B cell (primary cell): ENCODE results near the gene CFD. TPM values are rescaled to one million over a fixed set of nuclear protein-coding genes. Genes with fewer than 3 reads are reported as not detected.

Experiments used
- ATAC-seq: fragments of 200-7000 bp; cut with Tn5 transposase; one replicate; pipeline ENCODE4 v1.10.0; 2021; ENCODE audit warnings: low read depth, mild to moderate bottlenecking, moderate number of reproducible peaks, moderate library complexity
- CTCF ChIA-PET: fragments of 350-600 bp; sonication (Branson Sonifier 250); formaldehyde crosslinking; loops from one replicate; lab custom pipeline; 2021; ENCODE audit warnings: antibody characterized with exemption, inconsistent platforms; lab: Charles Lee
- POLR2A ChIA-PET: fragments of 350-600 bp; sonication (Branson Sonifier 250); formaldehyde crosslinking; loops from one replicate; lab custom pipeline; 2021; ENCODE audit warnings: antibody characterized with exemption; lab: Charles Lee
- DNase-seq: peaks from one replicate; pipeline ENCODE4 v3.0.0; 2013
- H2AFZ ChIP-seq: 2 replicates; pipeline ENCODE4 v1.6.1; 2012; ENCODE audit warnings: mild to moderate bottlenecking, low read depth, low read length; ENCODE audit not compliant: insufficient read depth, poor library complexity, severe bottlenecking
- H3K27ac ChIP-seq, 2 donors: 1 replicate in 1 of 2; 2 replicates in 1 of 2; pipeline ENCODE4 v1.5.1; 2012 to 2013; ENCODE audit warnings: low read length in 2 of 2, mild to moderate bottlenecking in 2 of 2, moderate library complexity in 1 of 2
- H3K27me3 ChIP-seq, 4 experiments: fragments of 200-600 bp in 1 of 4; sonication (generic) in 1 of 4; replicated peaks in 1 of 4; 1 replicate in 2 of 4; 2 replicates in 2 of 4; pipeline versions ENCODE4 v1.6.1 to v1.7.0; 2013 to 2016; ENCODE audit warnings: low read length in 3 of 4, mild to moderate bottlenecking in 2 of 4, mixed read lengths in 1 of 4, moderate library complexity in 1 of 4; ENCODE audit not compliant: insufficient read depth in 4 of 4, control insufficient read depth in 3 of 4; ENCODE audit errors: control extremely low read depth in 1 of 4
- H3K36me3 ChIP-seq, 2 experiments: replicated peaks in 1 of 2; 1 replicate in 1 of 2; 2 replicates in 1 of 2; pipeline versions ENCODE4 v1.6.1 to v1.7.1; 2013; ENCODE audit warnings: low read length in 1 of 2; ENCODE audit not compliant: insufficient read depth in 2 of 2, control insufficient read depth in 1 of 2; ENCODE audit errors: control extremely low read depth in 1 of 2, extremely low read depth in 1 of 2
- H3K4me1 ChIP-seq, 2 donors: fragments of 200-600 bp in 1 of 2; sonication (generic) in 1 of 2; 1 replicate in 1 of 2; 2 replicates in 1 of 2; pipeline versions ENCODE4 v1.5.1 to v1.6.1; 2013 to 2017; ENCODE audit warnings: low read length in 2 of 2; ENCODE audit not compliant: control insufficient read depth in 2 of 2, insufficient read depth in 2 of 2
- H3K4me2 ChIP-seq: replicated peaks from 2 replicates; pipeline ENCODE3; 2012; ENCODE audit warnings: mild to moderate bottlenecking, low read depth, low read length; ENCODE audit not compliant: poor library complexity, severe bottlenecking
- H3K4me3 ChIP-seq, 5 experiments: fragments of 200-600 bp in 1 of 5; sonication (generic) in 1 of 5; 1 replicate in 3 of 5; 2 replicates in 2 of 5; pipeline versions ENCODE4 v1.5.1 to v1.7.0; 2011 to 2016; ENCODE audit warnings: low read length in 4 of 5, mild to moderate bottlenecking in 4 of 5, low read depth in 2 of 5, control low read depth in 1 of 5, moderate library complexity in 1 of 5; ENCODE audit not compliant: insufficient read depth in 1 of 5; ENCODE audit errors: control extremely low read depth in 1 of 5, extremely low read depth in 1 of 5
- H3K79me2 ChIP-seq: fragments of 200-600 bp; sonication (generic); one replicate; pipeline ENCODE4 v1.6.0; 2016; ENCODE audit warnings: low read length; ENCODE audit not compliant: control insufficient read depth, insufficient read depth
- H3K9ac ChIP-seq: fragments of 200-600 bp; sonication (generic); 2 replicates; pipeline ENCODE4 v1.6.1; 2017; ENCODE audit warnings: mild to moderate bottlenecking, low read length, moderate library complexity
- H3K9me3 ChIP-seq, 3 donors: one replicate each; pipeline versions ENCODE4 v1.6.1 to v1.7.1; 2013; ENCODE audit warnings: low read length in 2 of 3; ENCODE audit not compliant: control insufficient read depth in 2 of 3, insufficient read depth in 1 of 3; ENCODE audit errors: control extremely low read depth in 1 of 3
- H4K20me1 ChIP-seq: 2 replicates; pipeline ENCODE4 v1.6.0; 2012; ENCODE audit warnings: mild to moderate bottlenecking, low read length; ENCODE audit not compliant: insufficient read depth, control insufficient read depth, poor library complexity, severe bottlenecking
- H3K27ac Mint-ChIP-seq: one replicate; pipeline ENCODE4 v1.8.0; 2021; ENCODE audit warnings: mixed read lengths
- H3K27me3 Mint-ChIP-seq: one replicate; pipeline ENCODE4 v1.8.0; 2021; ENCODE audit warnings: mixed read lengths
- H3K4me1 Mint-ChIP-seq: one replicate; pipeline ENCODE4 v1.8.0; 2021; ENCODE audit warnings: mixed read lengths
- H3K4me3 Mint-ChIP-seq: one replicate; pipeline ENCODE4 v1.8.0; 2021; ENCODE audit warnings: mixed read lengths
- H3K9me3 Mint-ChIP-seq: one replicate; pipeline ENCODE4 v1.8.0; 2022; ENCODE audit warnings: mixed read lengths; ENCODE audit not compliant: insufficient read depth
- EZH2 ChIP-seq: IDR thresholded peaks from 2 replicates; pipeline ENCODE4 v1.6.1; 2012; ENCODE audit warnings: borderline replicate concordance, low read depth, mild to moderate bottlenecking, moderate library complexity, low read length; ENCODE audit not compliant: insufficient read depth, poor library complexity, severe bottlenecking
- WGBS: methylation state at CpG from one replicate; pipeline ENCODE4 v1.1.5; 2013; ENCODE audit warnings: missing lambda C conversion rate; ENCODE audit not compliant: insufficient coverage; 5-methylcytosine and 5-hydroxymethylcytosine counted together
- intact Hi-C: fragments of 100-400 bp; cut with micrococcal nuclease; formaldehyde crosslinking; loops from one replicate; pipeline ENCODE4 v1.10.0; 2022
- polyA plus RNA-seq: library from polyadenylated mRNA; depleted of rRNA; stranded (reverse); fragments of >200 nt; gene quantifications from 2 replicates; pipeline ENCODE4 v1.2.3, GENCODE V29; 2012
- total RNA-seq, 2 donors: library from RNA; stranded (reverse); fragments of 120-200 nt in 1 of 2; gene quantifications; 1 replicate in 1 of 2; 2 replicates in 1 of 2; pipeline versions ENCODE4 v1.2.3 to v1.2.4, GENCODE V29; 2013 to 2022
- TF ChIP-seq, protein P1 (sequence below): fragments of 200-600 bp; IDR thresholded peaks from one replicate; pipeline ENCODE4 v1.8.0; 2022; ENCODE audit warnings: antibody characterized with exemption, mild to moderate bottlenecking

The CFD gene
- total and polyA plus RNA-seq, 2 donors (not counting 1 experiment from before 2014, with no cell fraction given), result 0.79 to 6.6 TPM

DNA sequence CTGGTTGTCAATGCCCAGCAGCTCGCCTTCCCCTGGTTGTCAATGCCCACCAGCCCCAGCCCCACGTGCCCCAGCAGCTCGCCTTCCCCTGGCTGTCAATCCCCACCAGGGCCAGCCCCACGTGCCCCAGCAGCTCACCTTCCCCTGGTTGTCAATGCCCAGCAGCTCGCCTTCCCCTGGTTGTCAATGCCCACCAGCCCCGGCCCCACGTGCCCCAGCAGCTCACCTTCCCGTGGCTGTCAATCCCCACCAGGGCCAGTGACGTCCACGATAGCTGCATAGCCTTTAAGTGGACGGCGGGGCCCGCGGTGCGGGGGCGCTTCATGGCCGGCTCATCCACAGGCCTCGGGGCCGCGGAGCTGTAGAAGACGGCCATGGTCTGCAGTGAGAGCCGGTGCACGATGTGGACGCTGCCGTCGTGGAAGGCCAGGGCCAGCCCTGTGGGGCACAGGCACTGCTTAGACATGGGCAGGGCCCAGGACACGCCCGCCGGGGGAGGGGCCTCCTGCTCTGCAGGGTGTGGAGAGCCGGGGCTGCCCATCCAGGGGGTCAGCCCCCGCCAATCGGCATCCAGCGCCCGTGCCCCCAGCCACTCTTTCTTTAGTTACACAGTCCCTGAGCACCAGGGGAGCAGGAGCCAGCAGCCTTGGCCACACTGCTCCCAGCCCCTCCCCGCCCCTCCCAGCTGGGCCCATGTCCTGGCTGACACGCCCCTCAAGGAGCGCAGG lies 20.4 kb downstream of the CFD start:
- ChIA-PET POLR2A (interaction anchor here (1.4 kb wide), 1 partner anchor 29 kb away, joined by 10 read pairs; no protein-coding TSS in a partner anchor), CTCF (interaction anchor here (1.4 kb wide), 1 partner anchor 29 kb away, joined by 4 read pairs; no protein-coding TSS in a partner anchor)
- ATAC-seq (no peak), DNase-seq (no peak)
- H3K27ac ChIP-seq, result no peak overlapping the region
- no peak overlapping the region for H2AFZ ChIP-seq
- H3K9ac ChIP-seq, result no peak overlapping the region
- no peak overlapping the region for H3K4me2 ChIP-seq
- peaks cover 0 to 49% of the 10 kb centered on the region in 2 experiments for H3K36me3 ChIP-seq
- Mint-ChIP-seq H3K4me3 (no peak overlapping the region), H3K27ac (no peak overlapping the region), H3K4me1 (no peaks in the 10 kb centered on the region), H3K9me3 (no peaks in the 10 kb centered on the region), H3K27me3 (no peaks in the 10 kb centered on the region)
- intact Hi-C loops, result no loop called here
- TF ChIP-seq, protein P1, sequence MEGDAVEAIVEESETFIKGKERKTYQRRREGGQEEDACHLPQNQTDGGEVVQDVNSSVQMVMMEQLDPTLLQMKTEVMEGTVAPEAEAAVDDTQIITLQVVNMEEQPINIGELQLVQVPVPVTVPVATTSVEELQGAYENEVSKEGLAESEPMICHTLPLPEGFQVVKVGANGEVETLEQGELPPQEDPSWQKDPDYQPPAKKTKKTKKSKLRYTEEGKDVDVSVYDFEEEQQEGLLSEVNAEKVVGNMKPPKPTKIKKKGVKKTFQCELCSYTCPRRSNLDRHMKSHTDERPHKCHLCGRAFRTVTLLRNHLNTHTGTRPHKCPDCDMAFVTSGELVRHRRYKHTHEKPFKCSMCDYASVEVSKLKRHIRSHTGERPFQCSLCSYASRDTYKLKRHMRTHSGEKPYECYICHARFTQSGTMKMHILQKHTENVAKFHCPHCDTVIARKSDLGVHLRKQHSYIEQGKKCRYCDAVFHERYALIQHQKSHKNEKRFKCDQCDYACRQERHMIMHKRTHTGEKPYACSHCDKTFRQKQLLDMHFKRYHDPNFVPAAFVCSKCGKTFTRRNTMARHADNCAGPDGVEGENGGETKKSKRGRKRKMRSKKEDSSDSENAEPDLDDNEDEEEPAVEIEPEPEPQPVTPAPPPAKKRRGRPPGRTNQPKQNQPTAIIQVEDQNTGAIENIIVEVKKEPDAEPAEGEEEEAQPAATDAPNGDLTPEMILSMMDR, result no peak
- no peak for TF ChIP-seq EZH2
- peaks cover 0 to 3% of the 10 kb centered on the region in 2 donors for H3K4me1 ChIP-seq
- peaks cover 46% of the 10 kb centered on the region for H3K79me2 ChIP-seq
- H3K27me3 ChIP-seq, result no peaks in the 10 kb centered on the region
- no peak overlapping the region for H3K4me3 ChIP-seq
- WGBS, result 93% methylated on average over 33 of the region's 37 CpGs
- peaks cover 0 to 3% (median 0%) of the 10 kb centered on the region in 3 donors for H3K9me3 ChIP-seq
- H4K20me1 ChIP-seq, result peaks cover 40% of the 10 kb centered on the region
